Ovary (tissue), 3 donors: ENCODE data around the gene LZIC.

Experiments used
- EP300 ChIP-seq: sonication (generic); formaldehyde crosslinking; IDR thresholded peaks from one replicate; pipeline ENCODE4 v1.6.1; 2017; ENCODE audit warnings: antibody characterized with exemption
- POLR2A ChIP-seq: fragments of 450-650 bp; IDR thresholded peaks from one replicate; pipeline ENCODE4 v1.6.1; 2017; ENCODE audit warnings: antibody characterized with exemption, mild to moderate bottlenecking, moderate library complexity
- TF ChIP-seq, protein P1 (sequence below), 3 donors: fragments of 450-650 bp in 2 of 3; fragments of 200-600 bp in 1 of 3; IDR thresholded peaks; one replicate each; pipeline versions ENCODE4 v1.5.1 to v1.8.0; 2016 to 2022; ENCODE audit warnings: antibody characterized with exemption in 3 of 3, mild to moderate bottlenecking in 1 of 3
- donor health status: DM: no; HTN: no; CAD: no.

DNA sequence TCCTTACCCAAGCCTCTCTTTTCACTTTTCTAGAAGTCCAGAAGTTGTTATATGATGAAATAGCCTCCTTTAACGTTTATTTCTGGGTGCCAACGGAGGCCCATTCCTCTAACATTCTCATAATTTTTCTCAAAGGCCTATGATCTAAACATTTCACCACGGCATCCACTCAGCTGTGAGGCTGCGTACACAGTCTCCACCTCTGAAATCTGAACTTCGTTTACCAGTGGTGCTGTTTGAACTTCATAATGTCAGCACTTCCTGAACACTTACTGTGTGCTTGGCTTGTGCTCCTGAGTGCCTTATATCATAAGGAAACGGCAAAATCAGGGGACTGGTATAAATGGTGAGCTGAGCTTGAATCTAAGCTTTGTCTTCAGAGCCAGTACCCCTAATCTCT is 41.8 kb upstream of the LZIC start:
- TF ChIP-seq EP300 = no peak
- TF ChIP-seq, protein P1, sequence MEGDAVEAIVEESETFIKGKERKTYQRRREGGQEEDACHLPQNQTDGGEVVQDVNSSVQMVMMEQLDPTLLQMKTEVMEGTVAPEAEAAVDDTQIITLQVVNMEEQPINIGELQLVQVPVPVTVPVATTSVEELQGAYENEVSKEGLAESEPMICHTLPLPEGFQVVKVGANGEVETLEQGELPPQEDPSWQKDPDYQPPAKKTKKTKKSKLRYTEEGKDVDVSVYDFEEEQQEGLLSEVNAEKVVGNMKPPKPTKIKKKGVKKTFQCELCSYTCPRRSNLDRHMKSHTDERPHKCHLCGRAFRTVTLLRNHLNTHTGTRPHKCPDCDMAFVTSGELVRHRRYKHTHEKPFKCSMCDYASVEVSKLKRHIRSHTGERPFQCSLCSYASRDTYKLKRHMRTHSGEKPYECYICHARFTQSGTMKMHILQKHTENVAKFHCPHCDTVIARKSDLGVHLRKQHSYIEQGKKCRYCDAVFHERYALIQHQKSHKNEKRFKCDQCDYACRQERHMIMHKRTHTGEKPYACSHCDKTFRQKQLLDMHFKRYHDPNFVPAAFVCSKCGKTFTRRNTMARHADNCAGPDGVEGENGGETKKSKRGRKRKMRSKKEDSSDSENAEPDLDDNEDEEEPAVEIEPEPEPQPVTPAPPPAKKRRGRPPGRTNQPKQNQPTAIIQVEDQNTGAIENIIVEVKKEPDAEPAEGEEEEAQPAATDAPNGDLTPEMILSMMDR (IDR thresholded peaks at IDR 0.05) = no peak
- TF ChIP-seq POLR2A = no peak
